HEK293 (cell line): ENCODE results near the gene BTBD16.

Experiments
- CTCF ChIA-PET: fragments of 350-600 bp; formaldehyde crosslinking; extraction: SDS; loops from one replicate; lab custom pipeline; 2021; ENCODE audit warnings: antibody characterized with exemption; lab: Yijun Ruan, JAX
- POLR2A ChIA-PET: fragments of 300-600 bp; formaldehyde crosslinking; extraction: SDS; loops from one replicate; lab custom pipeline; 2020; ENCODE audit warnings: antibody characterized with exemption, inconsistent platforms; lab: Yijun Ruan, JAX
- H3K27ac ChIP-seq: fragments of 200-500 bp; sonication (Bioruptor generic); 2 replicates; pipeline ENCODE4 v1.5.1; 2014; ENCODE audit warnings: low read depth, low read length, control low read depth, inconsistent platforms; ENCODE audit errors: extremely low read depth
- H3K36me3 ChIP-seq, 2 experiments: fragments of 200-500 bp in 1 of 2; sonication (Bioruptor generic) in 1 of 2; 1 replicate in 1 of 2; 2 replicates in 1 of 2; pipeline ENCODE4 v1.5.1; 2014 to 2017; ENCODE audit warnings: inconsistent platforms in 2 of 2, low read length in 2 of 2; ENCODE audit not compliant: control insufficient read depth in 2 of 2, insufficient read depth in 1 of 2
- H3K4me1 ChIP-seq: fragments of 200-500 bp; sonication (Bioruptor generic); 2 replicates; pipeline ENCODE4 v1.5.1; 2014; ENCODE audit warnings: mild to moderate bottlenecking, low read length, inconsistent platforms; ENCODE audit not compliant: control insufficient read depth, insufficient read depth
- H3K4me3 ChIP-seq: 2 replicates; pipeline ENCODE4 v1.5.1; 2011; ENCODE audit warnings: low read depth, mild to moderate bottlenecking, control low read depth, low read length, moderate library complexity
- H3K9me3 ChIP-seq: fragments of 200-500 bp; sonication (Bioruptor generic); 2 replicates; pipeline ENCODE4 v1.5.1; 2014; ENCODE audit warnings: low read depth, low read length, inconsistent platforms; ENCODE audit not compliant: control insufficient read depth, insufficient read depth
- BCL11B ChIP-seq: fragments of 450-650 bp; formaldehyde crosslinking; IDR thresholded peaks from 2 replicates; pipeline ENCODE4 v1.5.1; 2016; ENCODE audit warnings: low read depth, missing biosample characterization, missing genetic modification characterization
- KLF1 ChIP-seq: fragments of 450-650 bp; formaldehyde crosslinking; IDR thresholded peaks from 2 replicates; pipeline ENCODE4 v1.5.1; 2016; ENCODE audit warnings: missing biosample characterization, missing genetic modification characterization
- MYNN ChIP-seq: fragments of 450-650 bp; formaldehyde crosslinking; IDR thresholded peaks from 2 replicates; pipeline ENCODE4 v1.5.1; 2016; ENCODE audit warnings: missing biosample characterization, missing genetic modification characterization, borderline replicate concordance
- WT1 ChIP-seq: fragments of 450-650 bp; formaldehyde crosslinking; IDR thresholded peaks from 2 replicates; pipeline ENCODE4 v1.5.1; 2016; ENCODE audit warnings: missing biosample characterization, missing genetic modification characterization
- ZBTB8A ChIP-seq: fragments of 450-650 bp; formaldehyde crosslinking; IDR thresholded peaks from 2 replicates; pipeline ENCODE4 v1.5.1; 2016; ENCODE audit warnings: missing biosample characterization, missing genetic modification characterization
- ZNF175 ChIP-seq: fragments of 450-650 bp; formaldehyde crosslinking; IDR thresholded peaks from 2 replicates; pipeline ENCODE4 v1.5.1; 2016; ENCODE audit warnings: missing biosample characterization, missing genetic modification characterization
- ZNF19 ChIP-seq: fragments of 450-650 bp; formaldehyde crosslinking; IDR thresholded peaks from 2 replicates; pipeline ENCODE4; 2016; ENCODE audit warnings: missing biosample characterization, missing genetic modification characterization, low read depth
- ZNF391 ChIP-seq: fragments of 450-650 bp; formaldehyde crosslinking; IDR thresholded peaks from 2 replicates; pipeline ENCODE4 v1.5.1; 2016; ENCODE audit warnings: low read depth, missing biosample characterization, missing genetic modification characterization, borderline replicate concordance
- ZNF404 ChIP-seq: fragments of 450-650 bp; formaldehyde crosslinking; IDR thresholded peaks from 2 replicates; pipeline ENCODE4 v1.5.1; 2017; ENCODE audit warnings: missing biosample characterization, missing genetic modification characterization
- ZNF558 ChIP-seq: fragments of 450-650 bp; formaldehyde crosslinking; IDR thresholded peaks from 2 replicates; pipeline ENCODE4 v1.5.1; 2016; ENCODE audit warnings: missing biosample characterization, missing genetic modification characterization
- ZNF792 ChIP-seq: fragments of 450-650 bp; formaldehyde crosslinking; IDR thresholded peaks from 2 replicates; pipeline ENCODE4 v1.5.1; 2016; ENCODE audit warnings: missing biosample characterization, missing genetic modification characterization
- ZNF837 ChIP-seq: fragments of 450-650 bp; formaldehyde crosslinking; IDR thresholded peaks from 2 replicates; pipeline ENCODE4 v1.5.1; 2016; ENCODE audit warnings: missing biosample characterization, missing genetic modification characterization
- TF ChIP-seq, protein P1 (sequence below): fragments of 450-650 bp; formaldehyde crosslinking; IDR thresholded peaks from 2 replicates; pipeline ENCODE4 v1.5.1; 2017; ENCODE audit warnings: missing biosample characterization, mild to moderate bottlenecking, missing genetic modification characterization, moderate library complexity
- TF ChIP-seq, protein P2 (sequence below): fragments of 450-650 bp; formaldehyde crosslinking; IDR thresholded peaks from 2 replicates; pipeline ENCODE4 v1.5.1; 2016; ENCODE audit warnings: missing biosample characterization, missing genetic modification characterization
- TF ChIP-seq, protein P3 (sequence below): fragments of 450-650 bp; formaldehyde crosslinking; conservative IDR thresholded peaks from 2 replicates; pipeline ENCODE4 v1.5.1; 2016; ENCODE audit warnings: low read depth, missing biosample characterization, missing genetic modification characterization

Gene BTBD16

DNA sequence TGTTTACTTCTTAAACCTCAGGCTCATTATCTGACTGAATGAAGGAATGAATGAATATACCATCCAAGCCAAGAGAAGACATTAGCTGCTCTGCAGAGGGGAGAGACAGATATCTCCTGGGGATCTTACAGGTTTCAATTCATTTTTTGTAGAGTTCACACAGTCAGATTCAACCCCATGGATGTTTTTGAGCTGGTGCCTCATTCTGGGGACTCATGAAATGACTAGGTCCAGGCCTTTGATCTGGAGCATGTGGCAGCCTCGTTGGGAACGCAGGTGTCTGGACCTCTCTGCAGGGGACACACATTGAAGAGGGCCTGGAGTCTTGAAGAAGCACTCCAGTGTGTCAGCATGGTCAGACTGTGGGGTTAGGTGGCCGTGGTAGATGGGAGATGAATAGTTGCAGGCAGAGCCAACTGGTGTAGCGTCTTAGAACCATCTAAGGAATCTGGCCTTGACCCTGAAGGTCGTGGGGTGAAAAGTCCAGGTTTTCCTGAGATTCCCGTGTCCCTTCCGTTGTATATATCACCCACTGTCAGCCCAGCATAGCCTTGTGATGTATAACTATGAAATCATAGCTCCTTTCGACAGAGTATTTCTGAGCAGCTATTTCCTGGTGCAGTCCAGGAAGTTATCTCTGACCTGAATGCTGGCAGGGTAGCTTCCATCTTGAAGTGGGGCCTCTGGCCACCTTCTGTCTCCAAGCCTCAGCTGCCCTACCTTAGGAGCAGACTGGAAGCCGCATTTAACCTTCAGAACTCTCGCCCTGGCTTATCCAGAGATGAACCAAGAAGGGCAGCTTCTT is 22.3 kb downstream of the BTBD16 start:
- POLR2A ChIA-PET, result no interaction called here
- H3K27ac ChIP-seq, result no peak overlapping the region

DNA sequence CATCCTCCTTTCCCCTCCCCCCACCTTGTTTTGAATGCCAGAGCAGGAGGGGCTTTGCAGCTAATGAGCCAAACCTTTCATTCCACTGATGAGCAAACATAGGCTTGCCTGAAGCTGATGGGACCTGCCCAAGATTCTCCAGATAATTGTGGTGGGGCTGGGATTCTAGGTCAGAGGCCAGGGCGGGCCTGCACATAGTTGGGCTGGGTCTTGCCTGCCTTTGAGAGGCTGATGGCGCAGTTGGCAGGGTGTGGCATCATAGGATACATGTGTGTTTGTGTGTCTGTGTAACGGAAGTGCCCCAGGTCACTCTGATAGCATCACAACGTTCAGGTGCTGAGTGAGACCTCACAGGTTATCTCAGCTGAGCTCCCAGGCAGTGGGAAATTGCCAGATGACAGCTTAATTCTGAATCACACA is 22.9 kb downstream of the BTBD16 start:
- no peaks in the 10 kb centered on the region for H3K4me1 ChIP-seq
- POLR2A ChIA-PET, result no interaction called here
- CTCF ChIA-PET, result interaction anchor here (0.6 to 2.6 kb wide), 7 partner anchors 15 to 271 kb away, joined by 3 to 17 read pairs (median 5); partner anchors contain the start of gene PLEKHA1
- TF ChIP-seq MYNN (no peak), KLF1 (tag by site-specific recombination) (peak; percentile 91)
- TF ChIP-seq, protein P1, sequence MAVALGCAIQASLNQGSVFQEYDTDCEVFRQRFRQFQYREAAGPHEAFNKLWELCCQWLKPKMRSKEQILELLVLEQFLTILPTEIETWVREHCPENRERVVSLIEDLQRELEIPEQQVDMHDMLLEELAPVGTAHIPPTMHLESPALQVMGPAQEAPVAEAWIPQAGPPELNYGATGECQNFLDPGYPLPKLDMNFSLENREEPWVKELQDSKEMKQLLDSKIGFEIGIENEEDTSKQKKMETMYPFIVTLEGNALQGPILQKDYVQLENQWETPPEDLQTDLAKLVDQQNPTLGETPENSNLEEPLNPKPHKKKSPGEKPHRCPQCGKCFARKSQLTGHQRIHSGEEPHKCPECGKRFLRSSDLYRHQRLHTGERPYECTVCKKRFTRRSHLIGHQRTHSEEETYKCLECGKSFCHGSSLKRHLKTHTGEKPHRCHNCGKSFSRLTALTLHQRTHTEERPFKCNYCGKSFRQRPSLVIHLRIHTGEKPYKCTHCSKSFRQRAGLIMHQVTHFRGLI (tag by site-specific recombination), result peak; percentile 81
- H3K27ac ChIP-seq, result no peak overlapping the region
- H3K36me3 ChIP-seq, result no peaks in the 10 kb centered on the region
- H3K9me3 ChIP-seq, result no peaks in the 10 kb centered on the region
- H3K4me3 ChIP-seq, result no peak overlapping the region

More for the DNA sequence above, 22.3 kb downstream of the BTBD16 start:
- H3K4me3 ChIP-seq, result no peak overlapping the region
- no peaks in the 10 kb centered on the region for H3K9me3 ChIP-seq
- CTCF ChIA-PET, result interaction anchor here (0.6 to 2.6 kb wide), 8 partner anchors 14 to 272 kb away, joined by 3 to 17 read pairs (median 4); partner anchors contain the start of gene PLEKHA1
- H3K4me1 ChIP-seq, result no peaks in the 10 kb centered on the region
- H3K36me3 ChIP-seq, result no peaks in the 10 kb centered on the region
- TF ChIP-seq, protein P2, sequence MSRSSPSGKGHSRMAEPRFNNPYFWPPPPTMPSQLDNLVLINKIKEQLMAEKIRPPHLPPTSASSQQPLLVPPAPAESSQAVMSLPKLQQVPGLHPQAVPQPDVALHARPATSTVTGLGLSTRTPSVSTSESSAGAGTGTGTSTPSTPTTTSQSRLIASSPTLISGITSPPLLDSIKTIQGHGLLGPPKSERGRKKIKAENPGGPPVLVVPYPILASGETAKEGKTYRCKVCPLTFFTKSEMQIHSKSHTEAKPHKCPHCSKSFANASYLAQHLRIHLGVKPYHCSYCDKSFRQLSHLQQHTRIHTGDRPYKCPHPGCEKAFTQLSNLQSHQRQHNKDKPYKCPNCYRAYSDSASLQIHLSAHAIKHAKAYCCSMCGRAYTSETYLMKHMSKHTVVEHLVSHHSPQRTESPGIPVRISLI, result no peak
- TF ChIP-seq ZNF558 (tag by site-specific recombination) (no peak), WT1 (tag by site-specific recombination) (no peak), ZNF837 (tag by site-specific recombination) (no peak), ZNF175 (no peak), ZNF391 (no peak), ZBTB8A (tag by site-specific recombination) (no peak), ZNF19 (tag by site-specific recombination) (no peak), BCL11B (no peak), ZNF404 (tag by site-specific recombination) (no peak), ZNF792 (no peak)
- TF ChIP-seq, protein P3, sequence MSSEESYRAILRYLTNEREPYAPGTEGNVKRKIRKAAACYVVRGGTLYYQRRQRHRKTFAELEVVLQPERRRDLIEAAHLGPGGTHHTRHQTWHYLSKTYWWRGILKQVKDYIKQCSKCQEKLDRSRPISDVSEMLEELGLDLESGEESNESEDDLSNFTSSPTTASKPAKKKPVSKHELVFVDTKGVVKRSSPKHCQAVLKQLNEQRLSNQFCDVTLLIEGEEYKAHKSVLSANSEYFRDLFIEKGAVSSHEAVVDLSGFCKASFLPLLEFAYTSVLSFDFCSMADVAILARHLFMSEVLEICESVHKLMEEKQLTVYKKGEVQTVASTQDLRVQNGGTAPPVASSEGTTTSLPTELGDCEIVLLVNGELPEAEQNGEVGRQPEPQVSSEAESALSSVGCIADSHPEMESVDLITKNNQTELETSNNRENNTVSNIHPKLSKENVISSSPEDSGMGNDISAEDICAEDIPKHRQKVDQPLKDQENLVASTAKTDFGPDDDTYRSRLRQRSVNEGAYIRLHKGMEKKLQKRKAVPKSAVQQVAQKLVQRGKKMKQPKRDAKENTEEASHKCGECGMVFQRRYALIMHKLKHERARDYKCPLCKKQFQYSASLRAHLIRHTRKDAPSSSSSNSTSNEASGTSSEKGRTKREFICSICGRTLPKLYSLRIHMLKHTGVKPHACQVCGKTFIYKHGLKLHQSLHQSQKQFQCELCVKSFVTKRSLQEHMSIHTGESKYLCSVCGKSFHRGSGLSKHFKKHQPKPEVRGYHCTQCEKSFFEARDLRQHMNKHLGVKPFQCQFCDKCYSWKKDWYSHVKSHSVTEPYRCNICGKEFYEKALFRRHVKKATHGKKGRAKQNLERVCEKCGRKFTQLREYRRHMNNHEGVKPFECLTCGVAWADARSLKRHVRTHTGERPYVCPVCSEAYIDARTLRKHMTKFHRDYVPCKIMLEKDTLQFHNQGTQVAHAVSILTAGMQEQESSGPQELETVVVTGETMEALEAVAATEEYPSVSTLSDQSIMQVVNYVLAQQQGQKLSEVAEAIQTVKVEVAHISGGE, result no peak
